ENCODE measurements around the gene TCHP.
A peak's percentile ranks its signal among the peaks of the same experiment; 100 is the strongest.

The TCHP gene

GRCh38 chr12:109944561-109945359 is 44.7 kb downstream of the TCHP start:
- no peak overlapping the region for H2AFZ ChIP-seq (ENCODE audit: low read depth, low read length)
- H3K4me1 ChIP-seq (ENCODE audit: low read length): peaks cover 23% of the 10 kb centered on the region
- TF ChIP-seq, protein P1, sequence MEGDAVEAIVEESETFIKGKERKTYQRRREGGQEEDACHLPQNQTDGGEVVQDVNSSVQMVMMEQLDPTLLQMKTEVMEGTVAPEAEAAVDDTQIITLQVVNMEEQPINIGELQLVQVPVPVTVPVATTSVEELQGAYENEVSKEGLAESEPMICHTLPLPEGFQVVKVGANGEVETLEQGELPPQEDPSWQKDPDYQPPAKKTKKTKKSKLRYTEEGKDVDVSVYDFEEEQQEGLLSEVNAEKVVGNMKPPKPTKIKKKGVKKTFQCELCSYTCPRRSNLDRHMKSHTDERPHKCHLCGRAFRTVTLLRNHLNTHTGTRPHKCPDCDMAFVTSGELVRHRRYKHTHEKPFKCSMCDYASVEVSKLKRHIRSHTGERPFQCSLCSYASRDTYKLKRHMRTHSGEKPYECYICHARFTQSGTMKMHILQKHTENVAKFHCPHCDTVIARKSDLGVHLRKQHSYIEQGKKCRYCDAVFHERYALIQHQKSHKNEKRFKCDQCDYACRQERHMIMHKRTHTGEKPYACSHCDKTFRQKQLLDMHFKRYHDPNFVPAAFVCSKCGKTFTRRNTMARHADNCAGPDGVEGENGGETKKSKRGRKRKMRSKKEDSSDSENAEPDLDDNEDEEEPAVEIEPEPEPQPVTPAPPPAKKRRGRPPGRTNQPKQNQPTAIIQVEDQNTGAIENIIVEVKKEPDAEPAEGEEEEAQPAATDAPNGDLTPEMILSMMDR (IDR thresholded peaks at IDR 0.05; ENCODE audit: low read depth, low read length): no peak
- TF ChIP-seq EZH2phosphoT487 (IDR thresholded peaks at IDR 0.05; ENCODE audit: low read depth): no peak
- no peaks in the 10 kb centered on the region for H3K9me3 ChIP-seq (ENCODE audit: insufficient read depth, low read length)
- no peak overlapping the region for H3K9ac ChIP-seq (ENCODE audit: low read length)
- peaks cover 60% of the 10 kb centered on the region for H3K36me3 ChIP-seq (replicated peaks; ENCODE audit: low read depth, low read length)
- H3K27me3 ChIP-seq (ENCODE audit: low read depth, low read length): no peaks in the 10 kb centered on the region
- peaks cover 9% of the 10 kb centered on the region; the same call in 1 of the 2 replicates for H3K79me2 ChIP-seq (ENCODE audit: low read length)
- H3K4me3 ChIP-seq (ENCODE audit: low read length): no peak overlapping the region
- no peak overlapping the region for H3K27ac ChIP-seq (ENCODE audit: low read length)
- no peak overlapping the region for H3K4me2 ChIP-seq (ENCODE audit: low read length)
- H4K20me1 ChIP-seq (ENCODE audit: insufficient read depth, low read length): peaks cover 2% of the 10 kb centered on the region; the same call in 1 of the 2 replicates

- TF ChIP-seq EZH2phosphoT487 (IDR thresholded peaks at IDR 0.05; ENCODE audit: low read depth): no peak
- TF ChIP-seq, protein P1 (IDR thresholded peaks at IDR 0.05; ENCODE audit: low read depth, low read length): no peak
- H4K20me1 ChIP-seq (ENCODE audit: insufficient read depth, low read length): peaks cover 2% of the 10 kb centered on the region; the same call in 1 of the 2 replicates
- no peaks in the 10 kb centered on the region for H3K27me3 ChIP-seq (ENCODE audit: low read depth, low read length)
- peaks cover 23% of the 10 kb centered on the region for H3K4me1 ChIP-seq (ENCODE audit: low read length)
- peaks cover 9% of the 10 kb centered on the region; the same call in 1 of the 2 replicates for H3K79me2 ChIP-seq (ENCODE audit: low read length)
- peaks cover 70% of the 10 kb centered on the region for H3K36me3 ChIP-seq (replicated peaks; ENCODE audit: low read depth, low read length)
- no peak overlapping the region for H3K4me2 ChIP-seq (ENCODE audit: low read length)
- H3K9me3 ChIP-seq (ENCODE audit: insufficient read depth, low read length): no peaks in the 10 kb centered on the region
- H2AFZ ChIP-seq (ENCODE audit: low read depth, low read length): no peak overlapping the region
- H3K9ac ChIP-seq (ENCODE audit: low read length): no peak overlapping the region
- no peak overlapping the region for H3K4me3 ChIP-seq (ENCODE audit: low read length)
- H3K27ac ChIP-seq (ENCODE audit: low read length): no peak overlapping the region
These were observed 46.4 kb downstream of the TCHP start for GRCh38 chr12:109946505-109946904.

GRCh38 chr12:109946913-109947312 is 46.8 kb downstream of the TCHP start:
- Histone ChIP-seq H3K27ac (ENCODE audit: low read length) (no peak overlapping the region), H3K4me1 (ENCODE audit: low read length) (peaks cover 23% of the 10 kb centered on the region), H3K9ac (ENCODE audit: low read length) (no peak overlapping the region), H3K4me3 (ENCODE audit: low read length) (no peak overlapping the region), H4K20me1 (ENCODE audit: insufficient read depth, low read length) (peaks cover 2% of the 10 kb centered on the region; the same call in 1 of the 2 replicates), H3K36me3 (replicated peaks; ENCODE audit: low read depth, low read length) (peaks cover 74% of the 10 kb centered on the region), H2AFZ (ENCODE audit: low read depth, low read length) (no peak overlapping the region), H3K4me2 (ENCODE audit: low read length) (no peak overlapping the region), H3K79me2 (ENCODE audit: low read length) (peaks cover 9% of the 10 kb centered on the region; the same call in 1 of the 2 replicates), H3K9me3 (ENCODE audit: insufficient read depth, low read length) (no peaks in the 10 kb centered on the region), H3K27me3 (ENCODE audit: low read depth, low read length) (no peaks in the 10 kb centered on the region)
- TF ChIP-seq EZH2phosphoT487 (IDR thresholded peaks at IDR 0.05; ENCODE audit: low read depth): no peak
- TF ChIP-seq, protein P1 (IDR thresholded peaks at IDR 0.05; ENCODE audit: low read depth, low read length): no peak

GRCh38 chr12:109947521-109947920 is 47.4 kb downstream of the TCHP start:
- Histone ChIP-seq H3K27me3 (ENCODE audit: low read depth, low read length) (no peaks in the 10 kb centered on the region), H3K9me3 (ENCODE audit: insufficient read depth, low read length) (no peaks in the 10 kb centered on the region), H3K4me3 (ENCODE audit: low read length) (no peak overlapping the region), H3K4me2 (ENCODE audit: low read length) (peak overlapping the region; percentile 44), H3K27ac (ENCODE audit: low read length) (peak overlapping the region; percentile 21), H2AFZ (ENCODE audit: low read depth, low read length) (no peak overlapping the region), H4K20me1 (ENCODE audit: insufficient read depth, low read length) (peaks cover 3% of the 10 kb centered on the region; the same call in 1 of the 2 replicates), H3K9ac (ENCODE audit: low read length) (no peak overlapping the region), H3K36me3 (replicated peaks; ENCODE audit: low read depth, low read length) (peaks cover 79% of the 10 kb centered on the region), H3K79me2 (ENCODE audit: low read length) (peaks cover 9% of the 10 kb centered on the region; the same call in 1 of the 2 replicates), H3K4me1 (ENCODE audit: low read length) (peaks cover 28% of the 10 kb centered on the region)
- TF ChIP-seq, protein P1 (IDR thresholded peaks at IDR 0.05; ENCODE audit: low read depth, low read length): no peak
- TF ChIP-seq EZH2phosphoT487 (IDR thresholded peaks at IDR 0.05; ENCODE audit: low read depth): no peak
